Fibroblast of the aortic adventitia (primary cell): Measurements from ENCODE around the gene UTP3. TPM values are rescaled to one million over a fixed set of nuclear protein-coding genes. Genes with fewer than 3 reads are reported as not detected.
A peak's percentile ranks its signal among the peaks of the same experiment; 100 is the strongest.
"Not testable (repeated sequence)": the region's sequence is repeated elsewhere in the genome, so short reads cannot be mapped to it uniquely, and the experiment has no call there.

ENCODE experiments used
- DNase-seq: peaks from one replicate; pipeline ENCODE4 v3.0.0-alpha.2; 2010; ENCODE audit warnings: low read depth
- H3K4me3 ChIP-seq: 2 replicates; pipeline ENCODE4 v1.5.1; 2011; ENCODE audit warnings: low read depth, mild to moderate bottlenecking, control low read depth, low read length, moderate library complexity
- total RNA-seq: library from RNA; depleted of rRNA; stranded (reverse); fragments of >200 nt; gene quantifications from 2 replicates; pipeline ENCODE4 v1.2.3, GENCODE V29; 2012; ENCODE audit warnings: low replicate concordance
- TF ChIP-seq, protein P1 (sequence below): IDR thresholded peaks from 2 replicates; pipeline ENCODE4 v1.5.1; 2011; ENCODE audit warnings: mild to moderate bottlenecking, low read length, control low read depth, inconsistent platforms; ENCODE audit not compliant: insufficient read depth

Gene UTP3
- total RNA-seq, 1 donor: 22.5 TPM

DNA sequence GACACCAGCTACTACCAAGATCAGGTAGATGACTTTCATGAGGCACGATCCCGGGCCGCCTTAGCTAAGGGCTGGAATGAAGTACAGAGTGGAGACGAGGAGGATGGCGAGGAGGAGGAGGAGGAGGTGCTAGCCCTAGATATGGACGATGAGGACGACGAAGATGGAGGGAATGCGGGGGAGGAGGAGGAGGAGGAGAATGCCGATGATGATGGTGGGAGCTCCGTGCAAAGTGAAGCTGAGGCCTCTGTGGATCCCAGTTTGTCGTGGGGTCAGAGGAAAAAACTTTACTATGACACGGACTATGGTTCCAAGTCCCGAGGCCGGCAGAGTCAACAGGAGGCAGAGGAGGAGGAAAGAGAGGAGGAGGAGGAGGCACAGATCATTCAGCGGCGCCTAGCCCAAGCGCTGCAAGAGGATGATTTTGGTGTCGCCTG, 481 bp downstream of the UTP3 start:
- DNase-seq: no peak
- H3K4me3 ChIP-seq: peak overlapping the region; percentile 99
- TF ChIP-seq, protein P1, sequence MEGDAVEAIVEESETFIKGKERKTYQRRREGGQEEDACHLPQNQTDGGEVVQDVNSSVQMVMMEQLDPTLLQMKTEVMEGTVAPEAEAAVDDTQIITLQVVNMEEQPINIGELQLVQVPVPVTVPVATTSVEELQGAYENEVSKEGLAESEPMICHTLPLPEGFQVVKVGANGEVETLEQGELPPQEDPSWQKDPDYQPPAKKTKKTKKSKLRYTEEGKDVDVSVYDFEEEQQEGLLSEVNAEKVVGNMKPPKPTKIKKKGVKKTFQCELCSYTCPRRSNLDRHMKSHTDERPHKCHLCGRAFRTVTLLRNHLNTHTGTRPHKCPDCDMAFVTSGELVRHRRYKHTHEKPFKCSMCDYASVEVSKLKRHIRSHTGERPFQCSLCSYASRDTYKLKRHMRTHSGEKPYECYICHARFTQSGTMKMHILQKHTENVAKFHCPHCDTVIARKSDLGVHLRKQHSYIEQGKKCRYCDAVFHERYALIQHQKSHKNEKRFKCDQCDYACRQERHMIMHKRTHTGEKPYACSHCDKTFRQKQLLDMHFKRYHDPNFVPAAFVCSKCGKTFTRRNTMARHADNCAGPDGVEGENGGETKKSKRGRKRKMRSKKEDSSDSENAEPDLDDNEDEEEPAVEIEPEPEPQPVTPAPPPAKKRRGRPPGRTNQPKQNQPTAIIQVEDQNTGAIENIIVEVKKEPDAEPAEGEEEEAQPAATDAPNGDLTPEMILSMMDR: no peak

DNA sequence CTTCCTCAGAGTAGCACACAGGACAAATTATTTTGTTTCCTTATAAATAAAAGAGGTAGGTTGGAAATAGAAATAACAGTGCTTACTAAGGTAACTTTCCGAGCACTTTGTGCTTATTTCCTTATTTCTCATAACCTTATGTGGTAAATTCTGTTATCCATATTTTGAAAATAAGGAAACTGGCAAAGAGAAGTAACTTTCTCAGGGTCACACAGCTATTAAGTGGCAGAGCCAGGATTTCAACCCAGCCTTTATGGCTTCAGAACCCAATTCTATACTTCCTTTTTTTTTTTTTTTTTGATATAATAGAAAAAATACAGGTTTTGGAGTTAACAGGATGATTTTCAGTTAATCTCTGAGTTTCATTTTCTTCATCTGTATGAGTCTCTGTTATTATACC, 3.3 kb downstream of the UTP3 start:
- TF ChIP-seq, protein P1: no peak
- DNase-seq: no peak

DNA sequence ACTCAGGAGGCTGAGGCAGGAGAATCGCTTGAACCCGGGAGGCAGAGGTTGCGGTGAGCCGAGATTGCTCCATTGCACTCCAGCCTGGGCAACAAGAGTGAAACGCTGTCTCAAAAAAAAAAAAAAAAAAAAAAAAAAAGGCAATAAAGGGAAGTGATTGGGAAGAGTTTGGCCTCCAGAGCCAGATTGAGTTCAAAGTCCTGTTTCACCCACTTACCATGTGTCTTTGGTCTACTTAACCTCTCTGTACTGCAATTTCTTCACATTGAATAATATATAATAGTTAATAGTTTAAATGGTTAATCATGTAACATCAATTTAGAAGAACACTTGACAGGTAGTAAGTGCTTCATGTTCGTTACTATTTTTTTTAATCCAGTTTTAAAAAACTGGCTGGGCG, 6.3 kb downstream of the UTP3 start:
- H3K4me3 ChIP-seq: not testable (repeated sequence)

More for the DNA sequence above, 3.3 kb downstream of the UTP3 start:
- no peak overlapping the region for H3K4me3 ChIP-seq

DNA sequence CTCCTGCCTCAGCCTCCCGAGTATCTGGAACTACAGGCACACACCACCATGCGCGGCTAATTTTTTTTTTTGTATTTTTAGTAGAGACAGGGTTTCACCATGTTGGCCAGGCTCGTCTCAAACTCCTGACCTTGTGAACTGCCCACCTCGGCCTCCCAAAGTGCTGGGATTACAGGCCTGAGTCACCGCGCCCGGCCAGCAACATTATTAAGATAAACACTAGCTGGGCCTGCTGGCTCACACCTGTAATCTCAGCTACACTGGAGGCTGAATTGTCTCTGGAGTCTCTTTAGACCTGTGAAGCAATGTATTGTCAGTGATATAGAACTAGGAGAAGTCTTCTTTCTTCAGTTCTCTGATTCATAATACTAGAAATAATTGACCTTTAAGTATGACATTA, 10.1 kb downstream of the UTP3 start:
- not testable (repeated sequence) for DNase-seq, H3K4me3 ChIP-seq

More for the DNA sequence above, 6.3 kb downstream of the UTP3 start:
- DNase-seq: not testable (repeated sequence)

DNA sequence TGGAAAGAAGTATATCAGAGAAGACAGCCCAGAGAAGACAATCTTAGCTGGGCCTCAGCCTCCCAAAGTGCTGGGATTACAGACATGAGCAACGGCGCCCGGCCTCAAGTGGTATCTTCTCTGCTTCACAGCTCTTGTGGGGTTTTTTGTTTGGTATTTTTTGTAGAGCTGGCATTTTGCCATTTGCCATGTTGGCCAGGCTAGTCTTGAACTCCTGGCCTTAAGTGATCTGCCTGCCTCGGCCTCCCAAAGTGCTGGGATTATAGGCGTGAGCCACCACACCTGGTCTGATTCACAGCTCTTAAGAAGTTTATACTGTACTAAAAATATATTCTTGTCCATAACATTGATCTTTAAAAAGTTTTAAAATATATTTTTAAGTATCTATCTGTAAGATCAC, 12.4 kb downstream of the UTP3 start:
- TF ChIP-seq, protein P1: no peak
- no peak overlapping the region for H3K4me3 ChIP-seq
- no peak for DNase-seq

DNA sequence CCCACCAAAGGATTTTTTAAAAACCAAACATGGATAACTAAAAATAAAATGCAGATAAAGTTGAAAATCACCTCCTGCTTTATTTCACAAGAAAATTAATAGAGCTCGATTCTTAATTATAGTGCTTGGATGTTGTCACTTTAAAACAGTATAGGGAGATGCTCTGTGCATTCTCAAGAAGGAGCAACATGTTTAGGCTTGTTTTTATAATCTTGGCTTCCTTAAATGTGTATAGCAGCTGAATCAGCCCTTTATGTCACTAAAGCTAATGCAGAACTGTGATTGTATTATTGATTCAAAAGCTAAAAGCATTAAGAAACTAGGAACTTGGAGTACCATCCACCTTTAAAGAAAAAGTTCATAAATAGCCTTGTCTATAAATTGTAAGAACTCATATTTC, 12.9 kb downstream of the UTP3 start:
- H3K4me3 ChIP-seq: no peak overlapping the region

DNA sequence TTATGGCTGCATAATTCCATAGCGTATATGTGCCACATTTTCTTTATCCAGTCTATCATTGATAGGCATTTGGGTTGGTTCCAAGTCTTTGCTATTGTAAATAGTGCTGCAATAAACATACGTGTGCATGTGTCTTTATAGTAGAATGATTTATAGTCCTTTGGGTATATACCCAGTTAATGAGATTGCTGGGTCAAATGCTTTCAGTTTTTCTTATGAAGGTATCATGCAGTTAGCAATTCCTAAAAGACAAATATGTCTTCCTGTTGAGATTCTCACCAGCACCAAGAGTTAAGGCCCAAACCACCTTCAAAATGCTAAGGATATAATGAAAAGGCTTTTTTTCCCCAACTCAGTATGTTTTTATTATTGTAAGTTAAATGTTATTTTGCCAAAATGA, 14.3 kb downstream of the UTP3 start:
- DNase-seq, H3K4me3 ChIP-seq: not testable (repeated sequence)

More for the DNA sequence above, 12.9 kb downstream of the UTP3 start:
- TF ChIP-seq, protein P1: no peak
- DNase-seq: no peak

DNA sequence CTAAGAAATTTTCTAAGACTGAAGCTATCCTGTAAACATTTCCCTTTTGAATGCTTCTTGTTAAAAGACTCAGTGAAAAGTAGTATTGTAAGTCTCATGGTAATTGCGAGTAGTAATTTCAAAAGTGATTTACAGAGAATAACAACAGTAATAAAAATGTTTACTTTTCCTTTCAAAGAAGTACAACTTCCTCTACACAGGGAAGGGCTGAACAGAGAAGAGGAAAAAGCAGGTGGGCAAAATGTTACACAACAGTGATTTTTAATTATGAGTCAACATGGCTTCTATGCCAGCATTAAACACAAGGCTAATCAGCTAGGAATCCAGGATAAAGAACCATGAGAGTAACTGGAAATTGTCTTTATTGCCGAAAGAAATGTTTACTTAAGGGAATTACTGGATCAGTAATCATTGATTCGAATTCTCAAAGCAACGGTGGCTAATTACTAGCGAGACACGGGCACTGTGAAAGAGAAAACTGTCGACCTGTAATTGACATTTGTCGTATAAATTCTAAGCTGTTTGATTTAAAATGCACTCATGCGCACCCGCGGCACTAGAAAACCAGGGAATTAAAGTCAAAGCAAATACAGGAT, 15.4 kb downstream of the UTP3 start:
- peak overlapping the region; percentile 81 for H3K4me3 ChIP-seq
- peak; percentile 68 for DNase-seq
- TF ChIP-seq, protein P1: no peak
